Tongue (tissue), 2 donors: Measurements from ENCODE around the gene FOXN4. TPM values are rescaled to one million over a fixed set of nuclear protein-coding genes. Genes with fewer than 3 reads are reported as not detected.

Experiments
- DNase-seq: peaks from one replicate; pipeline ENCODE4 v3.0.0-alpha.2; 2015
- total RNA-seq: library from RNA; depleted of rRNA; stranded (reverse); fragments of >200 nt; gene quantifications from one replicate; pipeline ENCODE4 v1.2.3, GENCODE V29; 2014

Gene FOXN4
- total RNA-seq, 1 donor from 2014 or later = not detected

DNA sequence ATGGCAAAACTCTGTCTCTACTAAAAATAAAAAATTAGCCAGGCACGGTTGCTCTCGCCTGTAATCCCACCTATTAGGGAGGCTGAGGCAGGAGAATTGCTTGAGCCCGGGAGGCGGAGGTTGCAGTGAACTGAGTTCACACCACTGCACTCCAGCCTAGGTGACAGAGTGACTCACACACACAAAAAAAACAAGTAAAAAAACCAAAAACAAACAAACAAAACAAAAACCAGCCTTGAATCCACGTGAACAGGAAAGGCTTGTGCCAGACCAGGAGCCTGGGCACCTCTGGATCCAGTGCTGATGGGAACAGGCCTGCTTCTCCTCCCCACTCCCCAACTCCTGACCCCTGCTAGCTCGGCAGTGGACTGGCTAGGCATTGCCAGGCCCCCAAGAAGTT is 3.5 kb downstream of the FOXN4 start:
- DNase-seq = no peak

DNA sequence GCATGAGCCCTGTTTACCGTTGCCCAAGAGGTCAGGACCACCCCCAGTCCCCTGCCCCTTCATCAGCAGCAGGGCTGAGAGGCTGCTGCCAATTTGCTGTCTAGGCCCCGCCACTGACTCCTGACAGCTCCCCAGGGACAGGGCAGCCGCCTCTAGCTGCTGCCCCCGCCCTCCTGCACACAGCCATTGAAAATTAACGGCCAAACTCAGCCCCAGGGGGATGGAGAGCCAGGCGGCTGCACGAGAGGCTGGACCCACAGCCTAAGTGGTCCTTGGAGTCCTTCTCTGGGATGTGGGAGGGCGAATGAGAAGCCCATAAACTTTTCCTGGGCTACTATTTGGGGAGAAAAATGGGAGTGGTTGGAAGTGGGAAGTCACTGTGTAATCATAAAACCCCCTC is 4.6 kb downstream of the FOXN4 start:
- DNase-seq = no peak

DNA sequence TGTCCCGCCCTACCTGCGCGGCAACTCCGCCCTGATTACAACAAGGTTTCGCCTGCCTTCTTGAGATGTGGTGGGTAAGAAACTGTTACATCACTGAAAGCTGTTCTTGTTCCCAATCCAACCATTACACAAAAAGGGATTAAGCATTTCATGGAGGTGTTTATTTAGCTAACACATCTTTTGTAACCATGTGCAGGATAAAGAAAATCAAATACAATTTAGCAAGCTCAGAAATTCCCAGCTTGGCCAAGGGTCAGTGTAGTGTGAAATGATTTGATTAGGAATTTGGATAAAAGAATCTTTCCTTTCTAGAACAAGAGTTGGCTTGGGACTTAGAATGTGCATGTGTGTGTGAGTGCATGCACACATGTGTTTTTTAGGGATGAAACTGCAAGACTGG is 6.3 kb downstream of the FOXN4 start:
- peak; percentile 12 for DNase-seq

DNA sequence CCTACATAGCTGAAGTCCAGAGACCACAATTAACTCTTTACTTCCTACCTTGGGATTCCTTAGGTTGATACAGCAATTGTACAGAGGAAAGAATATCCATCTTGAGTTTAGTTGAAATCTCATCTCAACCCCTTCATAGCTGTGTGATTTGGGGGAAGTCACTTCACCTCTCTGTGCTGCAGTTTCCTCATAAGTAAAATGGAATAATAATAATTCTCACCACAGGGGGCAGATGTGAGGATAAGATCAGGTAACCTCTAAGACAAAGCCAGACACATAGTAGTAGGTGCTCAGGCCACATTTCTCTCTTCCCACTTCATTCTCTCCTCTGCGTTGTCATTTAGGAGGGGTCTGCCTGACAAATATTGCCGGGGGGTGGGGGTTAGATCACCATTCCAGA is 6.7 kb downstream of the FOXN4 start:
- peak; percentile 41 for DNase-seq

DNA sequence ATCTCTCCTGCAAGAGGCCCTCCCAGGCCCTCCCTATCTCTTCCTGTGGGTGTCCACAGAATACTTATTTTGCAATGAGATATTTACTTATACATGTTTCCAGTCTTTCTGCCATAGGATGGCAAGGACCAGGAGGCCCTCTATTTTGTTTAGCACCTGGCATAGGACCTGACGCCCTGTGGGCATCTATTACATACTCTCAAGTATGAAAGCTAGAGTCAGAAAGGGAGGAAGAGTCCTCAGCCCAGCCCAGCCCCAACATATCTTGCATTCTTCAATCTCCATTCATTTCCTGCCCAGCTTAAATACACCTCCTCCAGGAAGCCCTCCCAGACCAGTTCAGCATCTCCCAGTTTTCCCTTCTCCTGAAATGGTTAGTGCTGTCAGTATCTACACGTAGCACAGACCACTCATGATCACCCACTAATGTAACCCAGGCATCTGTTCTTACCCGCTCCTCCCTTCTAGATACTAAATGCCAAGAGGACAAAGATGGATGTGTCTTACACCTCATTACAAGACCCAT is 7.4 kb downstream of the FOXN4 start:
- DNase-seq = no peak

DNA sequence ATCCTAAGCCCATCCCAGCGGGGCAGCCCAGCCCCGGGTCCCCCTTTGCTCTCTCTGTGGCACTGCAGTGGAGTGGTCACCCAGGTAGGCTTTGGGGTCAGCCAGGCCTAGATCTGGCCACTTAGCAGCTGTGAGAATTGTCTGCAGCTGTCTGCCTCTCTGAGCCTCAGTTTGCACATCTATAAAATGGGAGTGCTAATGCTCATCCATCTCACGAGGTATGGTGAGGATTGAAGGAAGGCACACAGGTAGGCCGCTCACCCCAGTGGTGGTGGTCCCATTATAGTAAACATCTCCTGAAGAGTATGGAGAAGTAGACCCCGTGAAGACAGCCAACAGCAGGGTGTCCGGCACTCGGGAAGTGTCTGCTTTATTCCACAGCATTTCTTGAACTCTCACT is 9.2 kb downstream of the FOXN4 start:
- DNase-seq = no peak

DNA sequence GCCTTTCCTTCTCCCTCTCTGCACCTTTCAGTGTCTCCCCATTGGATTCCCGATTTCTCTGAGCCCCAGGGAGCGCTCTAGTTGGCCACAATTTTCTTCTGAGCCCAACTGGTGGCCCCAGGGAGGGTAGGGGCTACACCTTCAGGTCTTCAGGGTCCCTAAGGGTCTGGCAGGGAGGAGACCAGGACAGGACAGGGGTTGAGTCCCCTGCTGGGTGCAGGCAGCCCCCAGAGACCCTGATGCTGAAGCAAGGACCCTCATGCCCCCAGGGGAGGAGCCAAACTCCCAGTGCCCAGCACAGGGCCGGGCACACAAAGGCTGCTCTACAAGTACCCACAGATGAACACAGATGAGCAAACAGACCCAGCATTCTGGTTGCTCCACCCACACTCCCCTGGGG is 12.7 kb downstream of the FOXN4 start:
- DNase-seq = no peak

DNA sequence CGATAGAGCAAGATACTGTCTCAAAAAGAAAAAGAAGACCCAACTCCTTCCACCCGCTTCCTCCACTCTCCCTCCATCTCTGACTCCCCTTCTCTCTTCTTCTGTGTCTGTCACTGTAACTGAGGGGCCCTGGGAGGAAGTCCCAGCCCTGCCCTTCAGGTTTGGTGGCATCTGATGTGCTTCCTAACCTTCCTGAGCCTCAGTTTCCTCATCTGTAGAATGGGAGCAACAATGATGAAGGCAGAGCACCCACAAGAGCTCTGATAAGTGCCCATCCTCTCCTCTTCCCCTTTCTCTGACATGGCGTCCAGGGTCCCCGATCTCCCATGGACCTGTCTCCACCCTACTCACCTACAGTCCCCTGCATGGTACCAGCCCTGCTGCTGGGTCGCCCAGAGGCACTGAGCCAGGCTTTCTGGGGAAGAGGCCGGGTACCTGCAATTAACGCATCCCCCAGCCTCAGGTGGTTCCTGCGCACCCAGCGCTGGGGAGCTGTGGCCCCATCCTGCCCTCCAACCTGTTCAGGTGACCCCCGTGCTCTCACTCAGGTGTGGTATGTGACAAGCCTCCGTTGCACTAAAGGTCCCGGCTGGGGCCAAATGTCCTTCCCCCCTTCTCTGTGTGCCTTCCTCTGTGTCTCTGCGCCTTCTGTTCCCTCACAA is 13.2 kb downstream of the FOXN4 start:
- DNase-seq = no peak

DNA sequence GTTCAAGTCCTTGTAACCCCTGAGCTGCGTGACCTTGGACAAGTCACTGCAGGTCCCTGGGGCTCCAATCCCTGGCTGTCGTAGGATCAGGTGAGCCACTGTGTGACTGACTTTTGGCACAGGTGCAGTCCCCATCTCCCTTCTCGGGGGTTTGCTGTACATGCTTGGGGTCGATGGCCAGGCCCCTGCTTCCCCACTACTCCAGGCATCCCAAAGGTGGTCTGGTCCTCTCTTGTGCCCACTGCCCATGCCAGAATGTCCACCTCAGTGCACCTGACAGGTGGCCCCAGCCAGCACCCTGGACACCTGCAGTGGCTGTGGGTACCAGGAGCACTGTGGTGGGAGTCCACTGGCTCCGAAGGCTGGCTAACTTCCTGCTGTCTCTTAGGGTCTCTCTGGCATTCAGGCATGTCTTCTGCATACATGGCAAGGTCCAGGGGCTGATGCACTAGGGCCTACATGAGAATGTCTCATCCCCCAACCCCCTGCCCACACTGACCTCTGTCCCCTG is 14.7 kb downstream of the FOXN4 start:
- DNase-seq = no peak

DNA sequence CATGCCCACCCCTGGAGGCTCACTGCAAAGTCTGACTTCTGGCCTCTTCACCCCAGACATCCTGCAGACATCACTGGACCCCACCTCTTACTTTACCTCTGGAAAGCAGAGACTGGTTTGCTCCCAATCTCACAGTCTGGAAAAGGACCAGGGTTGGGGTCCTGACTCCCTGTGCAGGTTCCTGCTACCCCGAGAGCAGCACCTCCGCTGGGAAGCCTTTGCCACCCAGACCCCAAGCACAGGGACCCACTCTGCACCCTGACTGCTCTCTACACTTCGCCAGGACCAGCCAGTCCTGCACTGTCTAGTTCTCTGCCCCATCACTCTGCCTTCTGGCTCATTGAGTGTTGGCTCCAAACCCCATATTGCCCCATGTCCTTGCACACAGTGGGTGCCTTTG is 16.0 kb downstream of the FOXN4 start:
- DNase-seq = no peak

DNA sequence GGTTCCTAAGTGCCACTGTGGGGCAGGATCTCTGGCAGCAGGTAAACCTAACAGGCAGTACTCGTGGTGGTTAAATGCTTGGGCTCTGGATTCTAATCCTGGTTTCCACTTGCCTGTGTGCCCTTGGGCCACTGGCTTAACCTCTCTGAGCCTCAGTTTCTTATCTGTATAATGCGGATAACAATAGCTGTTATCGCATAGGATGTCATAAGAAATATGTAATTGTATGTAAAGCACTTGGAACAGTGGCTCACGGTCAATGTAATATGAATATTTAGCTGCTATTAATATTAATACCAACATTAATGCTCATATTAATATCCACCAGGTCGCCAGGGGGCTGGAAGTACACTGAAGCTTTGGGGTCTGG is 16.8 kb downstream of the FOXN4 start:
- DNase-seq = no peak

DNA sequence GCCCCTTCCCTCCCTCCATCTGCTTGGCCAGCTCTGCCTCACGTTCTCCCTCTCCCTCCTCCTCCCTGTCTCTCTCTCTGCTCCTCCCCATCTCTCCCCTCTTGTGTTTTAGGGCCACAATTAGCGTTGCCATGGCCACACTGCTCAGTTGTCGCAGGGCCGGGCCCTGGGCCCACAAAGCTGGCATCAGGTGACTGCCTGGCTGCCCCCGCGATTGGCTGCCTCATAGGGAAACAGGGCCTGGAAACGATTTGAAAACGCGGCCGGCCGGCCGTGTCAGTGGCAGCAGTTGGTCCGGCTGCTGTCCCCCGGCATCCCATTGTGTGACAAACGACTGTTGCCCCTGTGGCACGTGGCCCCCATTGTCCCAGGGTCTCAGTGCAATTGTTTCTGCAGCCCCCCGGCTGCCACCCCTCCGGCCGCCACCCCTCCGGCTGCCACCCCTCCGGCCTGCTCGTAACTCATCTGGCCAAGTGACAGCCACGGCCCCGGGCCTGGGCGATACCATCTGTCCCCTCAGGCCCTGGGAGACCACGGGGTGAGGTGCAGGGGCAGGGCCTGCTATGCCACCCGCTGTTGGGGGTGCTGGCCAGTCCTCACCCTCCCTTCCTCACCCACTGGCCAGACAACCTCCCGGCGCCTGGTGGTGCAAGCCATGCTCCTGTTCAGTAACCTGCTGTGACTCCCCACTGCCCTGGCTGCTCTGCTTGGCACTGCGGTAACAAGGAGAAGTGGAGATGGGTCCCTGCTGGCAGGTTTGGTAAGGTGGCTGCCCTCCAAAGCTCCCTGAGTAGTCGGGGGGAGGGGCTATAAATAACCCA is 17.4 kb downstream of the FOXN4 start:
- DNase-seq = peak; percentile 96

DNA sequence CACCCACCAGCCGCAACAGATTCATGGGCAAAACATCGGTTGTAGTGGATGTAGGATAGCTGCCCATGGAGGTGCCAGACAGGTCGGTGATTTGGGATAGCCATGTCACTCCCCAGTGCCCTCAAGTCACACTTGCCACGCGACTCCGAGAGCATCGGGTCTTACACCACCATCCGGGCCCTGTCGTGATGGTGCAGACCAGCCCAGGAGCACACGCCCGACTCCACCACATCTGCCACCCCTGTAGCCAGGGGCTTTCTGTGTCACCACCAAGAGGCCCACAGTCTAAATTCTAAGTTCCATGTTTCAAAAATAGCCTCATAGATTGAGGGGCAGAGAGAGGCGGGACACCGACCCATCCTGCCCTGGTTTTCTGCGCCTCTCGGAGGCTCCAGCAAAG is 18.0 kb downstream of the FOXN4 start:
- no peak for DNase-seq

DNA sequence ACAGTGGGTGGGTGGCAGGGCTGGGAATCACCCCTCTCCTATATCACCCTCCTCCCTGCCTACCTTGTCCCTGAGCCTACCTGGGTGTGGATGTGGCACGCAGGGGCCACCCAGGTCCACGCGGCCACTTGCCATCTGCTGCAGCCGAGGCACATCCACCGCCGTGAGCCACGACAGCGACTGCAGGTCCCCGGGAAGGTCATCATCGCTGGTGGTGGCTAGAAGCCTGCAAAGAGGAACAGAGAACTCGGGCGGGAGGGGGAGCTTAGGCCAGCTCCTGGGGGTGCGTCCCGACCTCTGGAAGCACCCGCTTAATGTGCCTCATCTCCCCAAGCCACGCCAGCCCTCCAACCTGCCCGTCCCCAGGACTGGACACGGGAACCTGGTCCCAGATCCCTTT is 19.0 kb downstream of the FOXN4 start:
- DNase-seq = no peak

DNA sequence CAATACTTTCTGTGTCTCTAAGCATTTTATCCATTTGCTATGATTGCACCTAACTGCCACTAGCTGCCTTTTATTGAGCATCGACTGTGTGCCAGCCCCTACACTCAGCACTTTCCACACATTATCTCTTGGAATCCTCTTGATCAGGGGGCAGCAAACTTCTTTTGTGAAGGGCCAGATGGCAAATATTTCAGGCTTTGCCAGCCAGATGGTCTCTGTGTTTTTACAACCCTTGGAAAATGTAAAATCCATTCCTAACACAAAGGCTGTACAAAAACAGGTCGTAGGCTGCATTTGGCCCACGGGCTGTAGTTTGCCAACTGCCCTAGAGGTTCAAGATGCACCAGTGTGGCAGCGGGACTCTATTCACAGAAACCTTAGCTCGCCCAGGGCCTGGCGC is 19.5 kb downstream of the FOXN4 start:
- DNase-seq = peak; percentile 19

DNA sequence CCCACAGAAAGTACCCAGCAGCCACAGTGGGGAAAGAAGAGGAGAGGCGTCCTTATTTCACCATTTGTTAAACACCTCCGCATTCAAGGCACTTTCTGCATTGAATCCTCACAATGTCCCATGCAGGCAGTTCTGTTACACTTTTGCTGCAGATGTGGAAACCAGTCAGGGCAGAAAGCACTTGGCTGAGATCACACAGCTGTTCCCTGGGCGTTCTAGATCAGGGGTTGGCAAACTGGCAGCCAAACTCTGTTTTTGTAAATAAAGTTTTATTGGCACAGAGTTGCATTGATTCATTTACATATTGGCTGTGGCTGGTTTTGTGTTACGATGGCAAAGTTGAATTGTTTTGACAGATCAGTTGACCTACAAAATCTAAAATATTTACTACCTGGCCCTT is 20.1 kb downstream of the FOXN4 start:
- peak; percentile 15 for DNase-seq

DNA sequence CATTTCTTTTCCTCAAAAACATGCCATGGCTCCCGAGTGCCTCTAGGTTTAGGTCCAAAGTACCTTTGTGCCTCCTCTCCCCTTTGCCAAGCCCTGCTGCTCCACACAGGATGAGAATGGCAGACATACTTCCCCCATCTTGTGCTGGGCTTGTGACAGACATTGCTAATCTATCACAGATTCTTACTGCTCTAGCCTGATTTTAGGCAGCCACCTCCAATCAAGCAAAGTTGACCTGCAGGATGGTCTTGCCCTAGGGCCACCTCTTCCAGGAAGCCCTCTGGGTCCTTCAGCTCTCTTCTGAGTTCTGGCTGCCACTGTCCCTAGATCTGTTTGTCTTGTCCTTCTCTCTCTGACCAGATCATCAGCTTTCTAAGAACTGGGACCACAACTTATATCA is 20.5 kb downstream of the FOXN4 start:
- no peak for DNase-seq

DNA sequence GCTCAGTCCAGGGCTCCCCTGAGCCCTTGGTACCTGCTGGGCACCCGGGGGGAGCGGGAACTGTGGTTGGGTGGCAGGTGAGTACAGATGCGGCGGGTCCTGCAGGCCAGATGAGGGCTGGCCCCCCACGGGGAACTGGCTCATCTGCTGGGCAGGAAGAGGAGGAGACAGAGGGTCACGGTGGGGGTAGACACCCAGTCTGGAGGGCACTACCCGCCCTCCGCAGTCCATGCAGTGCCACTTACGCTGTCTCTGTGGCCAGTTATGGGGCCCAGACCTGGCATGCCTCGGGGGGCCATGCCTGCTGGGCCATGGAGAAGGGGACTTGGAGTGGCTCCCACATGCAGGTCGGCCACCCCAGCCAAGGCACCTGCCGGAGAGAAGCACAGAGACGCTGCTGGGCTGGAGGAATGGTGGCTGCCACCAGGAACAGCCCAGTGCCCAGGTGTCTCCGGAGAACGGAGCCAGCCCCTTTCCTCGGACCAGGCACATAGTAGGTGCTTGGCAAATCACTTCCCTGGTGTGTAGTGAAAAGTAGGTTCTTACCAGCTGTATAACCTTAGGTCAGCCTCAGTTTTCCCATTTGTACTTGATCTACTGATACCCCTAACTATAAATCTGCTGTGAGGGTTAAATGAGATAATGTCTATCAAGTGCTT is 21.1 kb downstream of the FOXN4 start:
- no peak for DNase-seq

DNA sequence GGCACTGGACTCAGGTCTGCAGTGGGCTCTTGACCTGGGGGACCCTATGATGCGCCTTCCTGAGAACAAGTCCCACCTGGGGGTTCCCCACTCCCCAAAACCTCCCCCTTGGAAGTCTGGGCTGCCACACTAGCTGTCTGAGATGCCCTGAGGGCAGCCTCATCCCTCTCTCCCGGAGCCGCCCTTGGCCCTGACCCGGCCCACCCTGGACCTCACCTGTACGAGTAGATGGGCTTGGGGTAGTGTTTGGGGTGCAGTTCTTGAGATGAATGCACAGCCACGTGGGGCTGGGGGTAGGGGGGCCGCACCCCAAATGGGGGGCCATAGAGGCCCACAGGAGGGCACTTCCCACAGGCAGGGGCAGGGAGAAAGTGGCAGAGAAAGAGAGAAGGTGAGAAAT is 21.9 kb downstream of the FOXN4 start:
- no peak for DNase-seq

DNA sequence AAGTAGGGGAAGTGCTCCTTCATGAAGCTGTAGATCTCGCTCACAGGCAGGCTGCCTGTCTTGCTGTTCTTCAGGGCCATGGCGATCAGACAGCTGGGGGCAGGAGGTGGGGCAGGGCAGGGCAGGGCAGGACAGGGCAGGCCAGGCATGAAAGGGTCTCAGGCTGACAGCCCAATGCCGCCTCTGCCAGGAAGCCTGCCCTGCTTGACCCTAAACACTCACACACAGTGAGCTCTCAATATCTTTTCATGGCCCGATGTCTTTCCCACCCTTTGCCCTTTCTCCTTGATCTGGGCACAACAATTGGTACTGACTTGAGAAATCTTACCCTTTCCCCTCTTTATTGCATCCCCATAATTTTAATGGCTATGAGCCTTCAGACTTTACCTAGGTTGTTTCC is 22.4 kb downstream of the FOXN4 start:
- no peak for DNase-seq

DNA sequence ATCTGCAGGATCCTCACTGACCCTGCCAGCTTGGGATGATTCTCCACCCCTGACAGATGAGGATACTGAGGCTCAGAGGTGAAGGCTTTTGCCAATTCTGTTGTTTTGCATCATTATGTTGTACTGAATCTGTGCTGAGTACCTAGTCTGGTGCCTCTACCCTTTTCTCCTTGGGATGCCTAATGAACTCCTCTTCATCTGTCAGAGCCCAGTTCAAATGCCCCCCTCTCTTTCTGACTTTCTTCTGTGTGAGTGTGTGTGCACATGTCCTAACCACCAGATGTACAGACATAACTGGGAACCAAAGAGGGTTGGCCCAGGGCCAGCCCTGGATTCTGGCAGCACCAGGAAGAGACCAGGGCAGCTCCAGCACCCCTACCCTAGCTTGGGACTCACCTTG is 22.8 kb downstream of the FOXN4 start:
- DNase-seq = no peak

DNA sequence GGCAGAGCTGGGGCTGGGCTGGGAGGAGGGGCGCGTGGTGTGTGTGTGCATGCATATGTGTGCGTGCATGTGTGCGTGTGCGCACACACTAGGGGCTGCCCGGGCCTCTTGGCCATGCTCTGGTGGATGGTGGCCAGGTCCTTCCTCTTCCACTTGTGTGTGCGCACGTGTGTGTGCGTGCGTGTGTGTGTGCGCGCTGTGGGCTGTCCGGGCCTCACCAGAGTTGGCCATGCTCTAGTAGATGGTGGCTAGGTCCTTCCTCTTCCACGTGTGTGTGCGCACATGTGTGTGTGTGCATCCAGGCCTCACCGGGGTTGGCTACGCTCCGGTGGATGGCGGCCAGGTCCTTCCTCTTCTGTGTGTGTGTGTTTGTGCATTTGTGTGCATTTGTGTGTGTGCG is 24.7 kb downstream of the FOXN4 start:
- DNase-seq = no peak

DNA sequence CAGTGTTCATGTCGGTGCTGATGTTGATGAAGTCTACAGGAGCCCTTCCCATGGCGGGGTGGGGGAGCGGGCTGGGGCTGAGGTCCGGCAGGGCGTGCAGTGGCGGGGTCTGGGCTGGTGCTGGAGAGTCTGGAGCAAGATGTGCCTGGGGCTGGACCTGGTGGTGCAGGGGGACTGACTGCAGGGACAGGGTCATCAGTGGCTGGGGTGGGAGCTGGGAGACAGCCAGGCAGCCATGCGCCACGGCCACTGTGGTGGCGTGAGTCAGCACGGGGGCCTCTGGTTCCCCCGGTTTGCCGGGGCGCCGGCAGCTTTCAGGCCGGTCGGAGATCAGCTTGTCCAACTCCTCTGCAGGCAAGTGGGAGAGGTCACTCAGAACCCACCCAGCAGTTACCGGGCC is 27.6 kb downstream of the FOXN4 start:
- no peak for DNase-seq
